Erythroblast (primary cell): ENCODE measurements around the gene APOBR.
"Not testable (repeated sequence)": the region's sequence is repeated elsewhere in the genome, so short reads cannot be mapped to it uniquely, and the experiment has no call there.

Experiments
- DNase-seq, 2 experiments: peaks; one replicate each; lab custom pipeline; 2025; lab: John Stamatoyannopoulos, UW
- GATA1 ChIP-seq: IDR thresholded peaks from 2 replicates; pipeline ENCODE4 v1.6.1; 2011; ENCODE audit warnings: low read depth, mild to moderate bottlenecking, control low read depth, low read length, moderate library complexity
- POLR2A ChIP-seq: IDR thresholded peaks from 2 replicates; pipeline ENCODE4 v1.6.1; 2011; ENCODE audit warnings: mild to moderate bottlenecking, low read length

Gene APOBR

GRCh38 chr16:28504707-28505404, 10.4 kb downstream of the APOBR start:
- no peak for DNase-seq
- TF ChIP-seq POLR2A (no peak), GATA1 (no peak)

GRCh38 chr16:28505489-28506137, 11.2 kb downstream of the APOBR start:
- no peak for TF ChIP-seq POLR2A
- TF ChIP-seq GATA1: no peak
- no peak for DNase-seq

GRCh38 chr16:28511031-28511430, 16.6 kb downstream of the APOBR start:
- DNase-seq: no peak
- TF ChIP-seq GATA1 (no peak), POLR2A (no peak)

- no peak for DNase-seq
- no peak for TF ChIP-seq POLR2A
- TF ChIP-seq GATA1: no peak
Observed at GRCh38 chr16:28511801-28512789, 17.7 kb downstream of the APOBR start.

GRCh38 chr16:28513484-28514181, 19.2 kb downstream of the APOBR start:
- TF ChIP-seq GATA1: no peak
- no peak for TF ChIP-seq POLR2A
- no peak for DNase-seq

- TF ChIP-seq POLR2A (no peak), GATA1 (no peak)
- no peak for DNase-seq
Observed at GRCh38 chr16:28514246-28514645, 19.8 kb downstream of the APOBR start.

GRCh38 chr16:28520672-28521071, 26.2 kb downstream of the APOBR start:
- TF ChIP-seq GATA1 (no peak), POLR2A (no peak)
- DNase-seq: no peak

GRCh38 chr16:28521436-28521835, 27.0 kb downstream of the APOBR start:
- no peak for DNase-seq
- TF ChIP-seq POLR2A: no peak
- TF ChIP-seq GATA1: no peak

- TF ChIP-seq POLR2A (no peak), GATA1 (no peak)
Observed at GRCh38 chr16:28522792-28523191, 28.3 kb downstream of the APOBR start.

GRCh38 chr16:28524681-28525171, 30.3 kb downstream of the APOBR start:
- TF ChIP-seq POLR2A: no peak
- TF ChIP-seq GATA1: no peak
- DNase-seq: no peak

More at GRCh38 chr16:28522792-28523191, 28.3 kb downstream of the APOBR start:
- DNase-seq: no peak

- DNase-seq: no peak
- no peak for TF ChIP-seq GATA1
- no peak for TF ChIP-seq POLR2A
Observed at GRCh38 chr16:28526201-28527099, 32.0 kb downstream of the APOBR start.

GRCh38 chr16:28527100-28527785, 32.8 kb downstream of the APOBR start:
- DNase-seq: not testable (repeated sequence)
